Cortex of kidney (tissue), 1 donor: ENCODE measurements around the gene NPY1R.

ENCODE experiments used
- DNase-seq: peaks from one replicate; lab custom pipeline; 2025; lab: John Stamatoyannopoulos, UW

Gene NPY1R

GRCh38 chr4:163279713-163280112 is 52.7 kb downstream of the NPY1R start:
- DNase-seq = no peak

- no peak for DNase-seq
These were observed 57.5 kb downstream of the NPY1R start for GRCh38 chr4:163274861-163275260.
